KMS-11 (cell line): ENCODE results near the gene HPS4.

ENCODE experiments used
- H2AFZ ChIP-seq: fragments of 200-600 bp; sonication (generic); 2 replicates; pipeline ENCODE4 v1.6.1; 2016; ENCODE audit warnings: antibody characterized with exemption, mixed run types, low read depth
- H3K27ac ChIP-seq: fragments of 200-600 bp; sonication (generic); 2 replicates; pipeline ENCODE4 v1.6.1; 2016; ENCODE audit warnings: mild to moderate bottlenecking, mixed run types
- H3K27me3 ChIP-seq: fragments of 200-600 bp; sonication (generic); 2 replicates; pipeline ENCODE4 v1.6.1; 2017; ENCODE audit warnings: mild to moderate bottlenecking, low read depth, mixed run types, moderate library complexity; ENCODE audit not compliant: insufficient read depth
- H3K36me3 ChIP-seq: fragments of 200-600 bp; sonication (generic); 2 replicates; pipeline ENCODE4 v1.6.1; 2017; ENCODE audit warnings: mild to moderate bottlenecking, mixed run types; ENCODE audit not compliant: insufficient read depth
- H3K4me1 ChIP-seq: fragments of 200-600 bp; sonication (generic); 2 replicates; pipeline ENCODE4 v1.6.1; 2016; ENCODE audit warnings: mild to moderate bottlenecking, low read depth, mixed run types; ENCODE audit not compliant: poor library complexity, severe bottlenecking
- H3K4me2 ChIP-seq: fragments of 200-600 bp; sonication (generic); 2 replicates; pipeline ENCODE4 v1.7.0; 2016; ENCODE audit warnings: mild to moderate bottlenecking, mixed run types
- H3K4me3 ChIP-seq: fragments of 200-600 bp; sonication (generic); IDR thresholded peaks from 2 replicates; pipeline ENCODE4 v1.6.1; 2017; ENCODE audit warnings: low read depth, low read length, mixed read lengths; ENCODE audit not compliant: insufficient read depth
- H3K79me2 ChIP-seq: fragments of 200-600 bp; sonication (generic); 2 replicates; pipeline ENCODE4 v1.6.1; 2016; ENCODE audit warnings: low read depth, mixed run types; ENCODE audit not compliant: insufficient read depth
- H3K9ac ChIP-seq: fragments of 200-600 bp; sonication (generic); 2 replicates; pipeline ENCODE4 v1.6.1; 2016; ENCODE audit warnings: mild to moderate bottlenecking, mixed run types
- H4K20me1 ChIP-seq: fragments of 200-600 bp; sonication (generic); 2 replicates; pipeline ENCODE4 v1.6.1; 2016; ENCODE audit warnings: mild to moderate bottlenecking, mixed run types; ENCODE audit not compliant: insufficient read depth
- TF ChIP-seq, protein P1 (sequence below): fragments of 200-600 bp; sonication (generic); conservative IDR thresholded peaks from 2 replicates; pipeline ENCODE4 v1.6.1; 2017; ENCODE audit warnings: low read depth, mild to moderate bottlenecking, antibody characterized with exemption, low read length, moderate library complexity, mixed read lengths

Gene HPS4

DNA sequence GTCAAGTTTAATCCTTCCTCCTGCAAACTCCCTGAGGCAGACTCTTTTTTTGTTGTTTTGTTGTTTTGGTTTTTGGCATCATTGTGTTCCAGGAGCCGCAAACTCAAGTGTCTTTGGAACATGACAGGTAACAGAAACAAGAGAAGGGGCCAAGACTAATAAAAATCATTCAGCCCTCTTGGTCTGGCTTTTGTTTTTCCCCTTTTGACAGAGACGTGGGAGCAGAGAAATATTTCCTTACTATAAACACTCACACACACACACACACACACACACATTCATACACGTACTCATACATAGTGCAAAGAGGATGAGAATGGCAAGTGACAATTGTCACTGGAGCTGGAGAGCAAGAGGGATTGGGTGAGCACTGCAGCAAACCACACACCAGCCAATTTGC lies 65.0 kb downstream of the HPS4 start:
- H4K20me1 ChIP-seq = no peaks in the 10 kb centered on the region
- no peak overlapping the region for H3K9ac ChIP-seq
- no peaks in the 10 kb centered on the region for H3K79me2 ChIP-seq
- H2AFZ ChIP-seq = no peak overlapping the region
- no peak overlapping the region for H3K4me3 ChIP-seq
- no peak overlapping the region for H3K4me2 ChIP-seq
- H3K27me3 ChIP-seq = no peaks in the 10 kb centered on the region
- TF ChIP-seq, protein P1, sequence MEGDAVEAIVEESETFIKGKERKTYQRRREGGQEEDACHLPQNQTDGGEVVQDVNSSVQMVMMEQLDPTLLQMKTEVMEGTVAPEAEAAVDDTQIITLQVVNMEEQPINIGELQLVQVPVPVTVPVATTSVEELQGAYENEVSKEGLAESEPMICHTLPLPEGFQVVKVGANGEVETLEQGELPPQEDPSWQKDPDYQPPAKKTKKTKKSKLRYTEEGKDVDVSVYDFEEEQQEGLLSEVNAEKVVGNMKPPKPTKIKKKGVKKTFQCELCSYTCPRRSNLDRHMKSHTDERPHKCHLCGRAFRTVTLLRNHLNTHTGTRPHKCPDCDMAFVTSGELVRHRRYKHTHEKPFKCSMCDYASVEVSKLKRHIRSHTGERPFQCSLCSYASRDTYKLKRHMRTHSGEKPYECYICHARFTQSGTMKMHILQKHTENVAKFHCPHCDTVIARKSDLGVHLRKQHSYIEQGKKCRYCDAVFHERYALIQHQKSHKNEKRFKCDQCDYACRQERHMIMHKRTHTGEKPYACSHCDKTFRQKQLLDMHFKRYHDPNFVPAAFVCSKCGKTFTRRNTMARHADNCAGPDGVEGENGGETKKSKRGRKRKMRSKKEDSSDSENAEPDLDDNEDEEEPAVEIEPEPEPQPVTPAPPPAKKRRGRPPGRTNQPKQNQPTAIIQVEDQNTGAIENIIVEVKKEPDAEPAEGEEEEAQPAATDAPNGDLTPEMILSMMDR = no peak
- H3K27ac ChIP-seq = no peak overlapping the region
- H3K36me3 ChIP-seq = no peaks in the 10 kb centered on the region
- no peaks in the 10 kb centered on the region for H3K4me1 ChIP-seq

DNA sequence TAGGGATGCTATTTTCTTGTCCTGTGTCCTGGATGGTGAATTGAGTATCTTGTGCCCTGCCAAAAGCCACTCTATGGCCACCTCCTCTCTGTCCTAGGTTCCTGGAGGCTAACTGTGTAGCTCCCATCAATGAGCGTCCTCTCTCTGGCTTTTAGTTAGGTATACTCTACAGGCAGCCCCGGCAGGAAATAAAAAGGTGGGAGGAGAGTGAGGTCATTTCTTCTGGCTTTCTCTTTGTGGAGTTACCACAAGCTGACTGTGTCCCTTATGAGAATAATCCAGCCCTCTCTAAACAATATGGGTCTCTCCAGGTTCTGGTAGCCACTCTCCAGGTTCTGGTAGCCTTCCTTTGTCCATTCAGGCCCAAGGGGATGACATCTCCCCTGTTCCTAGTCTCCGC lies 66.2 kb downstream of the HPS4 start:
- H4K20me1 ChIP-seq = no peaks in the 10 kb centered on the region
- no peak overlapping the region for H3K4me3 ChIP-seq
- H3K4me2 ChIP-seq = no peak overlapping the region
- TF ChIP-seq, protein P1 = no peak
- no peak overlapping the region for H2AFZ ChIP-seq
- H3K4me1 ChIP-seq = no peaks in the 10 kb centered on the region
- no peaks in the 10 kb centered on the region for H3K36me3 ChIP-seq
- H3K9ac ChIP-seq = no peak overlapping the region
- H3K27me3 ChIP-seq = no peaks in the 10 kb centered on the region
- H3K79me2 ChIP-seq = no peaks in the 10 kb centered on the region
- H3K27ac ChIP-seq = no peak overlapping the region

DNA sequence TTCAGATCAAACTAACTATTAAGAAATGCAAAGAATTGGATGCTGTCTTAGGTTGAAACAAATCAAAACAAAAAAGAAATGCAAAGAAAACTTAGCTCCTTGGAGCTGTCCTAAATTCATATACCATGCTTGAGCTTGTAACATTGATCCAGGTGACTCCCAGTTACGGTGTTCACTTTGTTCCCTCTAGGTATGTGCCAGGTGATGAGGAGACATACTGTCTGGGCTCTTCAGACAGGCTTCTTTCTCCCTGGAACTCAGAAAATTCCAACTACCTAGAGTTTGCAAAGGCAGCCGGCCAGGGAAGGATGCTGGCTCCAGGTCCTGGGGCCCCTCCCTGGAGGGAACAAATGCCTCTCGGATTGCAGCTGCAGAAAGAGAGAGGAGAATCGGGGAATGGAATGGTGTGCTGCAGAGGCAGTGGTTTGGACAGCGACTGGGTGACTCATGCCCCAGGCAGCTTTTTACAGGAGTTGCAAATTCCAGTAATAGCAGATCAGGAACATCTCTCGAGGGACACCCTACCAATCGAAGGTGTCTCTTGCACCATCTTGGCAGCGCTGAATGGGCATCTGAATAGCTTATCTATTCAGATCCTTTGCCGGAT lies 66.8 kb downstream of the HPS4 start:
- no peaks in the 10 kb centered on the region for H4K20me1 ChIP-seq
- H3K27me3 ChIP-seq = no peaks in the 10 kb centered on the region
- H3K4me2 ChIP-seq = no peak overlapping the region
- no peak overlapping the region for H3K9ac ChIP-seq
- TF ChIP-seq, protein P1 = no peak
- H3K79me2 ChIP-seq = no peaks in the 10 kb centered on the region
- no peaks in the 10 kb centered on the region for H3K36me3 ChIP-seq
- no peak overlapping the region for H3K27ac ChIP-seq
- no peak overlapping the region for H2AFZ ChIP-seq
- H3K4me1 ChIP-seq = no peaks in the 10 kb centered on the region
- H3K4me3 ChIP-seq = no peak overlapping the region

DNA sequence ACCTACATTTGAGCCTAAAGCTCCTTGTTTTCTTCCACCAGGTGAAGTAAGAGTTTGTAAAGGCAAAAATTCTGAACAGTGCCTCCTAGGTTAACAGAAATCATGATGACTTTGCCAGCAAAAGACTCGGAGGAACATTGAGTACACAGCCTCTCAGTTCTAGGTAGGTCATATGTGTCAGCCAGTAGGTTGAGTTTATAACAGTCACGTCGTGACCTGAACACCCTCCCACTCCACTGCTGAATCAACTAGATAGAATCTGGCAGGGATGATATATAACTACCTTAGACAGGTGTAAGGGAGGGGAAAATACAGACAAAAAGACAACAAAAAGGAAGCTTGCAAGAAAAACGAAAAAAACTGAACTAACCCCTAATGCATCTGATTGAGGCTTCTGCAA lies 67.3 kb downstream of the HPS4 start:
- no peaks in the 10 kb centered on the region for H3K27me3 ChIP-seq
- no peaks in the 10 kb centered on the region for H3K79me2 ChIP-seq
- H3K27ac ChIP-seq = no peak overlapping the region
- H3K4me3 ChIP-seq = no peak overlapping the region
- no peak overlapping the region for H2AFZ ChIP-seq
- no peak overlapping the region for H3K4me2 ChIP-seq
- no peak overlapping the region for H3K9ac ChIP-seq
- no peaks in the 10 kb centered on the region for H3K4me1 ChIP-seq
- H4K20me1 ChIP-seq = no peaks in the 10 kb centered on the region
- no peaks in the 10 kb centered on the region for H3K36me3 ChIP-seq
- TF ChIP-seq, protein P1 = no peak

DNA sequence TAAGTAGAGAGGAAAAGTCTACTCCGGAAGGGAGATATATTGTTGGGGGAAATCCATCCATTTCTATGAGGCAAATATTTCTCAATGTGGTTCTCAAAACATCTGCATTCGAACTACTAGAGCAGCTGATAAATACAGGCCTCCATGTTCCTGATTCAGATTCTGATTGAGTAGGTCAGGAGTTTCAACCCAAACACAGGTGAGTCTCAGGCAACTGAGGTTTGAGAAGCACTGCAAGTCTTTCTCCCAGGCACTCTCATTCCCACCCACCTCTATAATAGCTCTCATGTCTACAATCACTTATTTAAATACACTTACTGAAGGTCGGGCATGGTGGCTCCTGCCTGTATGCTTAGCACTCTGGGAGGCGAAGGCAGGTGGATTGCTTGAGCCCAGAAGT lies 69.2 kb downstream of the HPS4 start:
- H3K4me1 ChIP-seq = no peaks in the 10 kb centered on the region
- no peaks in the 10 kb centered on the region for H3K79me2 ChIP-seq
- H3K4me2 ChIP-seq = no peak overlapping the region
- H2AFZ ChIP-seq = no peak overlapping the region
- H4K20me1 ChIP-seq = no peaks in the 10 kb centered on the region
- TF ChIP-seq, protein P1 = no peak
- no peak overlapping the region for H3K4me3 ChIP-seq
- no peak overlapping the region for H3K9ac ChIP-seq
- H3K36me3 ChIP-seq = no peaks in the 10 kb centered on the region
- H3K27ac ChIP-seq = no peak overlapping the region
- no peaks in the 10 kb centered on the region for H3K27me3 ChIP-seq
